Stimulated activated CD4-positive, alpha-beta T cell treated with anti-CD3 and anti-CD28 coated beads, Interleukin-1b, Interleukin-23, amount 100 ng/mL, for 4 hours (primary cell): ENCODE results near the gene TAF4.

ENCODE experiments used
- DNase-seq, 2 donors: peaks; one replicate each; pipeline ENCODE4 v3.0.0-alpha.2; 2020; ENCODE audit warnings: low read depth in 2 of 2

The TAF4 gene

GRCh38 chr20:62042025-62042820 lies 23.5 kb downstream of the TAF4 start:
- DNase-seq: no peak

DNA sequence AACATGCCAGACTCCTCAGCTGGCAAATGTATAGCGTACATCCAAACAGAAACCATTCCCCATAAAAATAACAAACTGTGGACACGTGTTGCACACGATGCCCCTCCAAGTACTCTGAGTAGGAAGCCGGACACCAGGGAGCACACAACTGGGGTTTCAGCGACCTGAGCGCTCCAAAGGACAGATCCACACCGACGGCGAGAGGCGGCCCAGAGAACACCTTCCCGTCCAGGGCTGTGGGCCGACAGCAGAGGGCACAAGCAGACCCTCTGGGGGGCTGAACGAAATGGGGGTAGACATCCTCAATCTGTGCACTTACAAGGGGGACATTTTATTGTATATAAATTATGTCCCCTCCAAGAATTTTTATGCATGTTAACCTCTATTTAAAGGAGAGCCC lies 24.7 kb downstream of the TAF4 start:
- DNase-seq: no peak

DNA sequence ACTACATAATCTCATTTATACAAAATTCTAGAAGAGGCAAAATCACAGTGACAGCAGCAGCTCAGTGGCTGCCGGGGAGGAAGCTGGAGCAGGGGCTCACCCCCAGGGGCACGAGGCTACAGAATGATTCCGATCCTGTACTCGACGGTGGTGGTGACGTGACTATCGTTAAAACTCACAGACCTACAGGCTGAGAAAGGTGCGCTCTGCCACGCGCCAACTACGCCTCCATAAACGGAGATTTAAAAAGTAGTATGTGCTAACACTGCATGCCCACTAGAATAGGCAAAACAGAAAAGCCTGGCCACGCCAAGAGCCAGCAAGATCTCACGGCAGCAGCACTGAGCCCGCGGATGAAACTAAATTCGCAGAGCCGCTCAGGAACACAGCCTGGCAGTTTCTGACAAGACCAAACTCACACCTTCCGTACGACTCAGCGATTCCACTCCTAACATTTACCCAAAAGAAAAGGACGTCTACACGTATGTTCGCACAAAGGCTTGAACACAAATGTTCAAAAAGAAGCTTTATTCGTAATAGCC lies 25.2 kb downstream of the TAF4 start:
- DNase-seq: no peak

DNA sequence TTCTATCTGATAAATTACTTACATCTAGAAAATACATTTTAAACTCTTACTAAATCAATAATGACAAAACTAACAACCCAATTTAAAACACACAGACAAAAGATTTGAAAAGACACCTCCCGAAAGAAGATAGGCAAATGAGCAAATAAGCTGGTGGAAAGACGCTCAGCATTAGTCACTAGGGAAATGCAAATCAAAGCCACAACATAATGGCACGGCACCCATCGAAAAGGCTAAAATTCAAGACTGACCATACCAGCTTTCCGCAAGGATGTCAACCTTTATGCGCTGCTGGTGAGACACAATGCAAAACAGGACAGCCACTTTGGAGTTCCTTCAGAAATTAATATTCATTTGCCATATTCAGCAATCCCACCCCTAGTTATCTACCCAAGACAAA lies 25.9 kb downstream of the TAF4 start:
- DNase-seq: no peak

DNA sequence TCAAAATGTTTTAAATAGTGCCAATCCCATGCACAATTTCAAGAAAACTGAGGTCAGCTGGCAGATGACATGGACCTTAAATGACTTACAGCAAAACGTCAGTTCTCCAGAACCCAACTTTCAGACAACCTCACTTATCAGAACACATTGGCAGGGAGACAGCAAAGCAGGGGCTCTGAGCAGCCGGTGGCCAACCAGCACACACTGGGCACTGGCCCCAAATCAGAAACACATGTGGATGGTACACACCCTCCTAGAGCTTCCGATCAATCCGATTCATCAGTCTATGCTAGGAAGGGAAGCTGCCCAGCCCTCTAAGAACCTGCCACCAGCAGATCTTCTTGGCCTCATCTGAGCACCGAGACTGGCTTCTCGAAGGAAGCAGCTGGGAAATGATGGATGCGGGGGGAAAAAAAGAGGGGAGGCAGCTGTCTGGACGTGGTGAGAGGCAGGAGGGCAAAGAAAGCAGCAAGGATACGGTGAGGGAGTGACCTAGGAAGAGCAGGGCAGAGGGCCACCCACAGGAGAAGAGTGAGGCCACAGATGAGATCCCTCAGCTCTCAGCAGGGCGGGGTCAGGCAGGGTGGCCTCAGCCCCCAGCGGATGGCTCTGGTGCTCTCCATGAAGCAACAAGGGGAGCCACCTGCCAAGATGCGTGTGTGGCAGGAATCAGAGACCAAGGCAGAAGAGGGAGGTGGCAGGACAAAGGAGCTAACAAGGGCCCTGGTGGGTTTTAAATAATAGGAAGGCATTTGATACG lies 32.9 kb downstream of the TAF4 start:
- DNase-seq: no peak

- no peak for DNase-seq
Measured at GRCh38 chr20:62031462-62032092, 34.1 kb downstream of the TAF4 start.

- DNase-seq: peak in 1 of 2 donors; percentile 23
Measured at GRCh38 chr20:62030834-62031434, 34.7 kb downstream of the TAF4 start.

DNA sequence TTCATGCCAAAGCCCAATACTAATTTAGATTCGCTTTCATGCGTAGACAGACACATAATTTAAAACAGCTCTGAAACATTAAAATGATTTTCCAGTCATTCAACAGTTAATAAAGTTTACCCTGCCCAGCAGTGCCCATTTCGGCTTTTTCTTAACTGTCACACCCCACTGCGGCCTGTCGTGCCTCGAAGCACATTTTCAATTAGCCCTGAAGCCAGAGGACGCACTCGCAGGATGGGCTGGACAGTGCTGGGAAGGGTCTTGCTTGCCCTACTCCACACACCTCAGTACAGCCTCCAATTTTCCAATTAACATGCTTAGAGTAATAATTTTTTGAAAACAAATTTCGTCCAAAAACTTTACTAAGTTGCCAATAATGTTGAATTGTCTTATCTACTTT lies 35.3 kb downstream of the TAF4 start:
- DNase-seq: no peak

DNA sequence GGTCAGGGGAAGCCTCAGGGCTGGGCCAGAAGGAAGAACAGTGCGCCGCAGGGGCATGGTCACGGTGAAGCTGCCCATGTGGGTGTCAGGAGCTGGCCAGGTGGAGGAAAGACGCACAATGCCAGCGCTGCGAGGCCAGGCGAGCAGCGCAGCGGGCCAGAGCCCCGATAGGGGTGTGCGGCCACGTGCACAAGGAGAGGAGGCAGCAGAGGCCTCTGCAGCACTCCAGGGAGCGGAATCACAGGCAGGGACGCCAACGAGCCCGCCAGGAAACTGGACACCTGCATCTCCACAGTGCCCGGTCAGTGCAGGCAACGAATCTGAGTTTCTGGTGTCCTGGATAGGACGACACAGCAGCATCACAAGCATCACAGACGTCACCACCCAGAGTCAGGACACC lies 35.7 kb downstream of the TAF4 start:
- no peak for DNase-seq

- no peak for DNase-seq
Measured at GRCh38 chr20:62029296-62029695, 36.4 kb downstream of the TAF4 start.

DNA sequence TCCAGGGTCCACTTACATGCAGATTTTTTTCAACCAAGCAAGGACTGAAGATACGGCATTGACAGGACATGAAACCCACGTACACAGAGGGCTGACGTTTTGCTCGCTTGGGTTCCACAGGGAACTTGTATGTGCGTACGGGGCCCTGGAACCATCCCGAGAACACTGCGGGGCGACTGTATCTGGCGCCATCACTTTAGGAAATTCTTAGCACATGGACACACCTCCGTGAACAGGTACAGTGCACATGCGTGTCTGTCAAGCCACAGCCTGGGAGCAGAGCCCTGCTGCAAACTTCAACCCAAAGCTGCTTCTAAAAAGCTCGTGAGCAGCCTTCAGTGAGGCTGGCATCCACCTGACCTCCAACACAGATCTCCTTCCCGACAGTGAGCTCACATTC lies 37.3 kb downstream of the TAF4 start:
- DNase-seq: no peak

DNA sequence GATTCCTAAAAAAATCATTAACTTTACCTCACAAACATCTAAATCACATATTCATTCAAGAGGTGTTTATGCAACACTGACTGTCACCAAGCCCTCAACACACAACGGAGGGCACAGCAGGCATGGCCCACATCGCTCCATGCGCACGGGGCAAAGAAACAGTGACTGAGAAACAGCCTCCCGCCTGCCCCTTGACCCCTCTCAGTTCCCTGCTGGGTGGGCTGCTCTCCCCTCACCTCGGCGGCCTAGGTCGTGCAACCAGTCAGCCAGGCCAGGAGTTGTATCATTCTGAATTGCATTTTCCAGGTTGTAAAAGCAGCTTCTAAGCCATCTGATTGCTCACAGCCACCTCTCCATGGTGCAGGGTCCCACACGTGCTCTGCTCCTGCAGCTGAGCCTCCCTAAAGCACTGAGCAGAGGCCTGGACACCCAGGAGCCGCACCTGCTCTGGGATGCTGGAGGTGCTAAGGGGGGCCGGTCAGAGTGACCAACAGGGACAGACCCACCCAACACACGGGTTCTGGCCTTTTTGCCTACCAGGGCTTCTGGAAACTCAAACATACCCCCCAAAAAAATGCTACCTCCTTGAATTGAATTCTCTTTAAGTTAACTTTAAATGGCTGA lies 37.9 kb downstream of the TAF4 start:
- DNase-seq: no peak

GRCh38 chr20:62027116-62027515 lies 38.6 kb downstream of the TAF4 start:
- no peak for DNase-seq

GRCh38 chr20:62026564-62026856 lies 39.2 kb downstream of the TAF4 start:
- DNase-seq: no peak

DNA sequence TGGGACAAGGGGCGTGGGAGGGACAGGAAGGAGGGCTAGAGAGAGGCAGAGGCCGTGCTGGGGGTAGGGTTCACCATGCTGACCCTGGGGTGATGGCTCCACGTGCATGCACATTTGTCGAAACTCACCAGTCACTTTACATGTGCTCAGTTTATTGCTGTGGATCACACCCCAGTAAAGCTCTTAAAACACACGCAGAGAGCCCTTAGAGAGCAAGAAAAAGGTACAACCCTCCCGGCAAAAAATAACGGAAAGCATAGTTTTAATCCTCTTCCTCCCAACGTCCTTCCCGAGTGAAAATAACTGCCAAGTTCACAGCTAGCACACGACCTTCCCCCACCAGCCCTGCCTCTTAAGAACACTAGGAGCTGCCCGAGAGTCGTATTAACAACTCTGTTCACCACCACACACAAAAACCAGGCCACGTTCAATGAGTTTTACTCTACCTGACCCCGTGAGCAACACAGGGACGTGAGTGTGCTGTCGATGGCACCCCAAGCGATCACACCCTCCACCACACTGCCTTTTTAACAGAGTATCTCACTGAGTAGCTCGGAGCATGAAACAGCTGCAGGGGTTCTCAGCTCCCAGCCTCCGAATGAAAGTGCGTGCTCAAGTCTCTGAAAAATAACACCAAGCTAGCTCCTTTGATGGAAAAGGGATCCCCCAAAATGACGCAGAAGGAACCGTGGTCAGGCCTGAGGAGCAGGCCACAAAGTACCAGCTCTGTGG lies 39.7 kb downstream of the TAF4 start:
- DNase-seq: no peak

GRCh38 chr20:62025394-62025793 lies 40.3 kb downstream of the TAF4 start:
- no peak for DNase-seq

DNA sequence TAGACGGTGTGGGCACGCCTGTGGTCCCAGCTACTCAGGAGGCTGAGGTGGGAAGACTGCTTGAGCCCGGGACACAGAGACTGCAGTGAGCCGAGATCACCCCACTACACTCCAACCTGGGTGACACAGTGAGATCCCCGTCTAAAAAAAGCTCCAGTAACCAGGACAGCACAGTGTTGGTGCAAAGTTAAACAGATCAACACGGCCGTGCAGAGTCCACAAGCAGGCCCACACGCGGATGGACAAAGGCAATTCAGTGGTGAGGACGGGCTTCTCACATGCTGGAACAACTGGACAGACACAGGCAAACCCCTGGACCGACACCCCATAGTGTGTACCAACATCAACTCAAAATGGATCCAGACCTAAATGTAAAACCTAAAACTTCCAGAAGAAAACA lies 41.7 kb downstream of the TAF4 start:
- no peak for DNase-seq

- no peak for DNase-seq
Measured at GRCh38 chr20:62022575-62023139, 43.0 kb downstream of the TAF4 start.

DNA sequence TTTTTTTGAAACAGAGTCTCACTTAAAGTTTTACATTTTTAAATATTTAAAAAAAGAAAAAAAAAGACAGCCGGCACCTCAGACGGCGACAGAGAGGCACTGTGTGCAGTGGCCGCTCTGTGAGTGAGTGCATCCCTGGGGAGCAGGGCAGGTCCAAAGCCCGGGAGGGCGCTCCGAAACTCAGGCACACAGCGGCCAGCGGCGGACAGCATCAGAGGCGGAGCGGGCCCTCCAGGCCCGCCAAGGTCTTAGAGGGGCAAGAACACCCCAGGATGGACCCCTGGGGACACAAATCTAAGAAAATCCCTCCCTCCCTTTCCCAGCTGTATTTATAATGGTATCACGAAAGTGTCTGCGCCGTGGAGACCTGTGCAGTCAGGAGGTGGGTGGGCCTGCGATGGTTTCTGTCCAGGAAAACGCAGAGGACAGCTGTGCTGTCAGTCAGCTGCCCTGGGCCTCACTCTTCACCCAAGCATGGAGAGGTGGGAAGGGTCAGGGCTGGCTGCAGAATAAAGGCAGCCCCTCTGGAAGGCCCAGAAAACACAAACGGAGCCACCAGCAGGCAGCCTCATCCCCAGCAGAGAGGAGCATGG lies 43.8 kb downstream of the TAF4 start:
- DNase-seq: no peak

DNA sequence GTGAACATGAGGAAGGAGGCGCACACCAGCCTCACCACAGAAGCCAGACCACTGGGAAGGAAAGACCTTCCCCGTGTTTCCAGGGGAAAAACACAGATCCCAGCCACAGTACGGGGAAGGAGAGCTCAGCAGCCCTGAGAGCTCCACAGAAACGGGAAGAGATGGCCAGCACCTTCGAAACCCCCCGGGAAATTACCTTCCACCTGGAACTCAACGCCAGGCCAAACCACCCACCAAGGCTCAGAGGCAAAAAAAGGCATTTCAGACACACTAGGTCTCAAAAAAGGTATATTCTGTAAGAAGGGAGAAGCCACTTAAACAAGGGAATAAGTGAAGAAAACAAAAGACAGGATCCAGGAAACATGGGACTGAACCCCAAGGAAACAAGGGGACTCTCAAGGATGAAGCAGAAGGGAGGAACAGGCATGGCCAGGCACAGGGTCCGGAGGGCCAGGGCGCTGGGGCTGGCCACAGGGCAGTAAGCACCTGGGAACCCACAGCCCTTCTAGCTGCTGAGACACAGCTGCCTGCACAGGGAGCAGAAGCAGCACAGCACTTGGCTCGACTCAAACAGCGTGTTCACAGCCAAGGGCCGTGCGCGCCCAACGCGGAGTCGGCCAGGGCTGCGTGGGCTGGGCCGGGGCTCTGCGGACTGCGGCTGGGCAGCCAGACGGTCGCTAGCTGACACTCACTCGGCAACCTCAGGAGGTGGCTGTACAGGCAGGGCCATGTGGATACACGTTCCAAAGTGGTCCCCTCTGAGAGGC lies 44.6 kb downstream of the TAF4 start:
- DNase-seq: no peak
